Measurements from ENCODE around the gene CCL2.

CCL2 gene

GRCh38 chr17:34275881-34276280 is 20.8 kb downstream of the CCL2 start:
- DNase-seq, result no peak

- no peak for DNase-seq
These were observed 21.7 kb downstream of the CCL2 start for GRCh38 chr17:34276826-34277225.

- no peak for DNase-seq
These were observed 28.5 kb downstream of the CCL2 start for GRCh38 chr17:34283571-34283970.

- no peak for DNase-seq
These were observed 30.3 kb downstream of the CCL2 start, which contains the start of gene CCL11 for GRCh38 chr17:34285286-34285792. Gene CCL11 (plus strand): TSS chr17:34285742. CDS start chr17:34285809, 67 bp downstream.

GRCh38 chr17:34287875-34288274 is 32.8 kb downstream of the CCL2 start:
- DNase-seq, result no peak

GRCh38 chr17:34290586-34290985 is 35.5 kb downstream of the CCL2 start:
- DNase-seq, result no peak

- DNase-seq, result no peak
These were observed 36.8 kb downstream of the CCL2 start for GRCh38 chr17:34291721-34292348.

GRCh38 chr17:34299027-34299426 is 43.9 kb downstream of the CCL2 start:
- DNase-seq, result no peak

- no peak for DNase-seq
These were observed 45.0 kb downstream of the CCL2 start for GRCh38 chr17:34299956-34300577.

- no peak for DNase-seq
These were observed 45.7 kb downstream of the CCL2 start for GRCh38 chr17:34300652-34301370.

- no peak for DNase-seq
These were observed 46.9 kb downstream of the CCL2 start for GRCh38 chr17:34301986-34302385.

GRCh38 chr17:34302636-34303035 is 47.6 kb downstream of the CCL2 start:
- no peak for DNase-seq

- no peak for DNase-seq
These were observed 48.5 kb downstream of the CCL2 start for GRCh38 chr17:34303606-34304005.

GRCh38 chr17:34305061-34305460 is 50.0 kb downstream of the CCL2 start:
- no peak for DNase-seq

GRCh38 chr17:34305606-34306005 is 50.5 kb downstream of the CCL2 start:
- no peak for DNase-seq

GRCh38 chr17:34306466-34306865 is 51.4 kb downstream of the CCL2 start:
- DNase-seq, result no peak
